HepG2 (cell line): ENCODE results near the gene MPZ. TPM values are rescaled to one million over a fixed set of nuclear protein-coding genes. Genes with fewer than 3 reads are reported as not detected.

Source experiments
- ARID2 ChIP-seq: sonication (generic); formaldehyde crosslinking; IDR thresholded peaks from 2 replicates; pipeline ENCODE4 v1.8.1; 2022; ENCODE audit warnings: mild to moderate bottlenecking, missing genetic modification reagents, borderline replicate concordance
- ARNT2 ChIP-seq: sonication (generic); formaldehyde crosslinking; IDR thresholded peaks from 2 replicates; pipeline ENCODE4 v1.8.0; 2022; ENCODE audit warnings: mild to moderate bottlenecking, low read depth, missing genetic modification reagents, moderate library complexity
- ARNTL ChIP-seq: sonication (generic); formaldehyde crosslinking; IDR thresholded peaks from 2 replicates; pipeline ENCODE4 v1.4.0; 2020; ENCODE audit warnings: mild to moderate bottlenecking, missing genetic modification reagents
- CC2D1A ChIP-seq: sonication (generic); formaldehyde crosslinking; IDR thresholded peaks from 2 replicates; pipeline ENCODE4 v1.8.1; 2023; ENCODE audit warnings: mild to moderate bottlenecking, missing genetic modification reagents
- CCAR2 ChIP-seq: fragments of 200-400 bp; formaldehyde crosslinking; optimal IDR thresholded peaks from 2 replicates; pipeline ENCODE3; 2018; ENCODE audit warnings: low read depth, mild to moderate bottlenecking, low read length, moderate library complexity
- HNF4G ChIP-seq, 2 experiments: sonication (generic) in 1 of 2; formaldehyde crosslinking in 1 of 2; IDR thresholded peaks; 2 replicates each; pipeline versions ENCODE4 v1.4.0 to v1.6.1; 2011 to 2020; ENCODE audit warnings: borderline replicate concordance in 2 of 2, low read depth in 2 of 2, mild to moderate bottlenecking in 2 of 2, low read length in 1 of 2, missing genetic modification reagents in 1 of 2, moderate library complexity in 1 of 2
- IRX3 ChIP-seq: sonication (generic); formaldehyde crosslinking; IDR thresholded peaks from 2 replicates; pipeline ENCODE4 v1.8.1; 2023; ENCODE audit warnings: mild to moderate bottlenecking, low read depth, missing genetic modification reagents, borderline replicate concordance
- KDM6A ChIP-seq: IDR thresholded peaks from 2 replicates; pipeline ENCODE4 v1.6.1; 2016; ENCODE audit warnings: low read depth
- MAF1 ChIP-seq: sonication (generic); formaldehyde crosslinking; IDR thresholded peaks from 2 replicates; pipeline ENCODE4 v1.5.0; 2020; ENCODE audit warnings: missing genetic modification reagents, borderline replicate concordance
- NFYB ChIP-seq: sonication (generic); formaldehyde crosslinking; IDR thresholded peaks from 2 replicates; pipeline ENCODE4 v1.4.0; 2020; ENCODE audit warnings: missing genetic modification reagents
- NPAS2 ChIP-seq: sonication (generic); formaldehyde crosslinking; IDR thresholded peaks from 2 replicates; pipeline ENCODE4 v1.8.0; 2022; ENCODE audit warnings: mild to moderate bottlenecking, missing genetic modification reagents, borderline replicate concordance
- PLRG1 ChIP-seq: fragments of 450-650 bp; conservative IDR thresholded peaks from 2 replicates; pipeline ENCODE4 v1.6.1; 2016
- RFX1 ChIP-seq: fragments of 450-650 bp; IDR thresholded peaks from 2 replicates; pipeline ENCODE4 v1.6.1; 2017
- RORA ChIP-seq: sonication (generic); formaldehyde crosslinking; IDR thresholded peaks from 2 replicates; pipeline ENCODE4 v1.5.0; 2020; ENCODE audit warnings: mild to moderate bottlenecking, missing genetic modification reagents, moderate library complexity
- SALL1 ChIP-seq: sonication (generic); formaldehyde crosslinking; IDR thresholded peaks from 2 replicates; pipeline ENCODE4 v1.8.0; 2022; ENCODE audit warnings: mild to moderate bottlenecking, missing genetic modification reagents
- SRF ChIP-seq: IDR thresholded peaks from 2 replicates; pipeline ENCODE4 v1.6.1; 2011; ENCODE audit warnings: mild to moderate bottlenecking, low read depth, low read length, moderate library complexity
- ZNF282 ChIP-seq: fragments of 450-650 bp; IDR thresholded peaks from 2 replicates; pipeline ENCODE4 v1.6.1; 2018; ENCODE audit not compliant: partially characterized antibody
- ZNF354B ChIP-seq: sonication (generic); formaldehyde crosslinking; IDR thresholded peaks from 2 replicates; pipeline ENCODE4 v1.8.0; 2022; ENCODE audit warnings: mild to moderate bottlenecking, missing genetic modification reagents
- ZNF382 ChIP-seq: sonication (generic); formaldehyde crosslinking; IDR thresholded peaks from 2 replicates; pipeline ENCODE4 v1.5.0; 2020; ENCODE audit warnings: missing genetic modification reagents, mild to moderate bottlenecking, borderline replicate concordance
- ZNF614 ChIP-seq: IDR thresholded peaks from 2 replicates; pipeline ENCODE4 v1.6.1; 2018; ENCODE audit warnings: missing biosample characterization, missing genetic modification reagents, inconsistent platforms, borderline replicate concordance
- ZNF652 ChIP-seq: IDR thresholded peaks from 2 replicates; pipeline ENCODE4 v1.6.1; 2016; ENCODE audit warnings: low read depth, borderline replicate concordance
- ZNF782 ChIP-seq: sonication (generic); formaldehyde crosslinking; IDR thresholded peaks from 2 replicates; pipeline ENCODE4 v1.4.0; 2020; ENCODE audit warnings: missing genetic modification reagents, mild to moderate bottlenecking, borderline replicate concordance
- ZSCAN9 ChIP-seq: IDR thresholded peaks from 2 replicates; pipeline ENCODE4 v1.6.1; 2016; ENCODE audit warnings: borderline replicate concordance
- polyA plus RNA-seq, 8 experiments: library from polyadenylated mRNA; depleted of rRNA in 3 of 8; stranded (reverse) in 7 of 8; unstranded in 1 of 8; fragments of >200 nt; fragmentation: Illumina TruSeq in 4 of 8; extraction: Trizol in 4 of 8; gene quantifications; 2 replicates each; pipeline versions ENCODE4 v1.2.1 to v1.2.3, GENCODE V29; 2011 to 2016; ENCODE audit warnings: low read depth in 4 of 8, missing spikeins in 1 of 8, mixed read lengths in 1 of 8; ENCODE audit not compliant: insufficient read depth in 1 of 8
- total RNA-seq, 5 experiments: library from RNA; depleted of rRNA; stranded (reverse); fragments of >200 nt; fragmentation: Illumina TruSeq; extraction: Trizol; gene quantifications; 2 replicates each; pipeline ENCODE4 v1.2.3, GENCODE V29; 2016; ENCODE audit warnings: low read depth in 1 of 5
- TF ChIP-seq, protein P1 (sequence below): sonication (generic); formaldehyde crosslinking; IDR thresholded peaks from 2 replicates; pipeline ENCODE4 v1.8.0; 2023; ENCODE audit warnings: mild to moderate bottlenecking, missing genetic modification reagents
- TF ChIP-seq, protein P2 (sequence below): sonication (generic); formaldehyde crosslinking; IDR thresholded peaks from 2 replicates; pipeline ENCODE4 v1.5.0; 2020; ENCODE audit warnings: missing genetic modification reagents
- TF ChIP-seq, protein P3 (sequence below): IDR thresholded peaks from 2 replicates; pipeline ENCODE4 v1.6.1; 2012; ENCODE audit warnings: low read depth, low read length, improper control_type of control experiment
- TF ChIP-seq, protein P4 (sequence below): sonication (generic); formaldehyde crosslinking; IDR thresholded peaks from 2 replicates; pipeline ENCODE4 v1.5.0; 2020; ENCODE audit warnings: missing genetic modification reagents, mild to moderate bottlenecking, borderline replicate concordance

The MPZ gene
- total and polyA plus RNA-seq, 2 of the 13 experiments (the other 11 are each of a cell fraction or from before 2014, with no cell fraction given) = 18.3 to 24.6 TPM

DNA sequence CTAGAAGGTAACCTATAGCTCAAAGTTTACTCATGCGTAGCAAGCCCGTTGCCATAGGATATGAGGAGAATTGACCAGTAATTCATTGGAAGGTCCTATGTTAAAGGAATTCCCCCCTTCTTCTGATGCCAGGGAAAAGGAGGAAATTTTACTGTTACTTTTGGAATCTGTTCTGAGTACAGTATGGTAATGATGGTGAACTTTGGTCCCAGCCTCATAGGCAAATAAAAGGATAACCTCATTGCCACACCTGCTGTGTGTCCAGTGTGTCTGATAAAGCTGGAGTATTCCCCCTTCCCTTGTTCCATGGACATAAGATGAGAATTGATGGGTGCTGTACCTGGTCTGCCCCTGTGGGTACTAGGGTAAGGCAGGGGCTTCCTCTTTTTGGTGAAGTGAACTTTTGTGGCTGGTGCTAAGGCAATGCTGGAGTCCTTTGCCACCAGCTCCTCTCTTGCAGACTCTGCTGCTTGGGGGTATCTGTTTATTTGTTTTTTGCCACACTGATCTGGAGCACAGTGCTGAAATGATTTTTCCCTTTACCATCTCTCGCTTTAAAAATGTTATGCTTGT is 22.2 kb downstream of the MPZ start (continued):
- TF ChIP-seq, protein P1, sequence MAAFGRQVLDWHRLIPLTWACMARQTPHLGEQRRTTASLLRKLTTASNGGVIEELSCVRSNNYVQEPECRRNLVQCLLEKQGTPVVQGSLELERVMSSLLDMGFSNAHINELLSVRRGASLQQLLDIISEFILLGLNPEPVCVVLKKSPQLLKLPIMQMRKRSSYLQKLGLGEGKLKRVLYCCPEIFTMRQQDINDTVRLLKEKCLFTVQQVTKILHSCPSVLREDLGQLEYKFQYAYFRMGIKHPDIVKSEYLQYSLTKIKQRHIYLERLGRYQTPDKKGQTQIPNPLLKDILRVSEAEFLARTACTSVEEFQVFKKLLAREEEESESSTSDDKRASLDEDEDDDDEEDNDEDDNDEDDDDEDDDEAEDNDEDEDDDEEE (CRISPR knock-in tag) = no peak
- no peak for TF ChIP-seq ZNF614 (CRISPR knock-in tag)
- TF ChIP-seq, protein P2, sequence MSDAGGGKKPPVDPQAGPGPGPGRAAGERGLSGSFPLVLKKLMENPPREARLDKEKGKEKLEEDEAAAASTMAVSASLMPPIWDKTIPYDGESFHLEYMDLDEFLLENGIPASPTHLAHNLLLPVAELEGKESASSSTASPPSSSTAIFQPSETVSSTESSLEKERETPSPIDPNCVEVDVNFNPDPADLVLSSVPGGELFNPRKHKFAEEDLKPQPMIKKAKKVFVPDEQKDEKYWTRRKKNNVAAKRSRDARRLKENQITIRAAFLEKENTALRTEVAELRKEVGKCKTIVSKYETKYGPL (CRISPR knock-in tag) = no peak
- no peak for TF ChIP-seq ARID2 (CRISPR knock-in tag)
- TF ChIP-seq, protein P3, sequence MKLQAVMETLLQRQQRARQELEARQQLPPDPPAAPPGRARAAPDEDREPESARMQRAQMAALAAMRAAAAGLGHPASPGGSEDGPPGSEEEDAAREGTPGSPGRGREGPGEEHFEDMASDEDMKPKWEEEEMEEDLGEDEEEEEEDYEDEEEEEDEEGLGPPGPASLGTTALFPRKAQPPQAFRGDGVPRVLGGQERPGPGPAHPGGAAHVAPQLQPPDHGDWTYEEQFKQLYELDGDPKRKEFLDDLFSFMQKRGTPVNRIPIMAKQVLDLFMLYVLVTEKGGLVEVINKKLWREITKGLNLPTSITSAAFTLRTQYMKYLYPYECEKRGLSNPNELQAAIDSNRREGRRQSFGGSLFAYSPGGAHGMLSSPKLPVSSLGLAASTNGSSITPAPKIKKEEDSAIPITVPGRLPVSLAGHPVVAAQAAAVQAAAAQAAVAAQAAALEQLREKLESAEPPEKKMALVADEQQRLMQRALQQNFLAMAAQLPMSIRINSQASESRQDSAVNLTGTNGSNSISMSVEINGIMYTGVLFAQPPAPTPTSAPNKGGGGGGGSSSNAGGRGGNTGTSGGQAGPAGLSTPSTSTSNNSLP = 0 out of 2 replicates have a peak, but pooled peaks have one; percentile 14
- no peak for TF ChIP-seq CC2D1A (CRISPR knock-in tag)
- TF ChIP-seq ZNF282 = no peak
- TF ChIP-seq ZNF354B = no peak
- no peak for TF ChIP-seq MAF1 (CRISPR knock-in tag)
- no peak for TF ChIP-seq NFYB (CRISPR knock-in tag)
- no peak for TF ChIP-seq PLRG1
- no peak for TF ChIP-seq ZNF782 (CRISPR knock-in tag)
- TF ChIP-seq ZSCAN9 = no peak
- no peak for TF ChIP-seq ZNF382 (CRISPR knock-in tag)
- TF ChIP-seq HNF4G (IDR thresholded peaks at IDR 0.05; ENCODE audit: borderline replicate concordance, low read depth, low read length) = no peak
- peak; percentile 46; the same call in 1 of the 2 replicates for TF ChIP-seq HNF4G (CRISPR knock-in tag; IDR thresholded peaks at IDR 0.05; ENCODE audit: borderline replicate concordance, low read depth)
- TF ChIP-seq SALL1 = 0 out of 2 replicates have a peak, but pooled peaks have one; percentile 14
- no peak for TF ChIP-seq IRX3 (CRISPR knock-in tag)
- TF ChIP-seq, protein P4, sequence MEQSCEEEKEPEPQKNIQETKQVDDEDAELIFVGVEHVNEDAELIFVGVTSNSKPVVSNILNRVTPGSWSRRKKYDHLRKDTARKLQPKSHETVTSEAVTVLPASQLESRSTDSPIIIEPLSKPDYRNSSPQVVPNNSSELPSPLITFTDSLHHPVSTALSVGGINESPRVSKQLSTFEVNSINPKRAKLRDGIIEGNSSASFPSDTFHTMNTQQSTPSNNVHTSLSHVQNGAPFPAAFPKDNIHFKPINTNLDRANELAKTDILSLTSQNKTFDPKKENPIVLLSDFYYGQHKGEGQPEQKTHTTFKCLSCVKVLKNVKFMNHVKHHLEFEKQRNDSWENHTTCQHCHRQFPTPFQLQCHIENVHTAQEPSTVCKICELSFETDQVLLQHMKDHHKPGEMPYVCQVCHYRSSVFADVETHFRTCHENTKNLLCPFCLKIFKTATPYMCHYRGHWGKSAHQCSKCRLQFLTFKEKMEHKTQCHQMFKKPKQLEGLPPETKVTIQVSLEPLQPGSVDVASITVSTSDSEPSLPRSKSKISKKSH = no peak
- no peak for TF ChIP-seq RFX1
- TF ChIP-seq KDM6A (CRISPR knock-in tag) = no peak
- no peak for TF ChIP-seq CCAR2
- TF ChIP-seq ZNF652 (CRISPR knock-in tag) = no peak
- TF ChIP-seq NPAS2 = no peak
- no peak for TF ChIP-seq ARNTL
- TF ChIP-seq SRF = no peak
- no peak for TF ChIP-seq RORA (CRISPR knock-in tag)
- no peak for TF ChIP-seq ARNT2 (CRISPR knock-in tag)
